Left lobe of liver (tissue), 2 donors: ENCODE measurements around the gene SYTL3. TPM values are rescaled to one million over a fixed set of nuclear protein-coding genes. Genes with fewer than 3 reads are reported as not detected.
"Not testable (repeated sequence)": the region's sequence is repeated elsewhere in the genome, so short reads cannot be mapped to it uniquely, and the experiment has no call there.

Source experiments
- ATAC-seq: fragments of 200-7000 bp; cut with Tn5 transposase; one replicate; pipeline ENCODE4 v1.9.1; 2020; ENCODE audit warnings: mild to moderate bottlenecking, moderate library complexity
- DNase-seq: peaks from one replicate; pipeline ENCODE4 v3.0.0-alpha.2; 2020; ENCODE audit warnings: low spot score
- total RNA-seq: library from RNA; stranded (reverse); gene quantifications from one replicate; pipeline ENCODE4 v1.2.1, GENCODE V29; 2021
- donor health status: DM: no; HTN: no; CAD: no; lungs with moderate emphysema.
- donor health status: DM: no; HTN: yes; CAD: no.

SYTL3 gene
- total RNA-seq, 1 donor from 2014 or later: 0.43 TPM

DNA sequence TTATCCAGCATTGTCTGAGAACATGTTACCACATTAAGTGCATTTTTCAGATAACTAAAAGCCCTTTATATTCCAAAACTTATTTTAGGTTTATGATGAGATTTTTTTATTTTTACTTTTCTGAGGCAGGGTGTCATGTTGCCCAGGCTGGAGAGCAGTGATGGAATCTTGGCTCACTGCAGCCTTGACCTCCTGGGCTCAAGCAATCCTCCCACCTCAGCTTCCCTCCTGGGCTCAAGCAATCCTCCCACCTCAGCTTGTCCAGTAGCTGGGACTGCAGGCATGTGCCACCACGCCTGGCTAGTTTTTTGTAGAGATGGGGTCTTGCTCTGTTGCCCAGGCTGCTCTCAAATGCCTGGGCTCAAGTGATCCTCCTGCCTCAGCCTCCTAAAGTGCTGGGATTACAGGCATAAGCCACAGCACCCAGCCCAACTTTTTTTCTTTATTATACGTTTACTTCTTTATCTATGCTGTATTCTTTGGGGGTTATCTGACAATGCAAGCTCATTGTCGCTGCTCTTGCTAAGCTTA is 11.5 kb upstream of the SYTL3 start:
- no peak for ATAC-seq
- no peak for DNase-seq

DNA sequence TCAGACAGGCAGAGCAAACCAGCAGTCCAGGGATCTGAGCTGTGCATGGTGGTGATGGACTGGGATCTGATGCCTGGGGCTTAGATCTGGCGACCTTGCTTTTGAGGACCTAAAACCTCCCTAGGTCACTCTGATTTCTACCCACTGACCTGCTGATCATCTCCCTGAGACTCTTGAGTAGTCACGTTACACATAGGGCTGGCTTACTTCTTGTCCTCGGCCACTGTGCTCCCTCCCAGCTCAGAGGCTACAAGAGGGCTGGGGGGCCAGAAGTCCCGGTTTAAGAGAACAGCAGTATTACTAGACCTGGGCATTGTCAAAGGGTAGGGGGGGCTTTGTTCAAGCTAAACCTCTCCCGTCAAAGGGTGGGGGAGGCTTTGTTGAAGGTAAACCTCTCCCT is 10.8 kb upstream of the SYTL3 start:
- no peak for ATAC-seq
- DNase-seq: no peak

DNA sequence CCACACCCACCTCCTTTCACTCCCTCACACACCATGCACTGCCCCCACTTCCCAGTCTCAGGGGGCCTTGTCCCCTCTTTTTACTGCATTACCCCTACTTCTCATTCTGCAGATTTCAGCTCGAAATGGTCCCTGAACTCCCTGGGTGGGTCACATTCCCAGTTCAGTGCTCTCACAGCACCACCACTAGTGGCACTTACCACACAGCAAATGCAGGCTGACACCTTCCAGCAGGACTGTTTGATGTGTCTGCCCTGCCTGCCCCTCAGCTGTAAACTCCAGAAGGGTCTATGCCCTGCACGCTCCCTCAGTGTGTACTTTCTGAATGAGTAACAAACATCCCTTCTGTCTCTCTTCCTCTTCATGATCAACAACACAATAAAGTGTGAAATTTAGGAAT is 9.3 kb upstream of the SYTL3 start:
- no peak for ATAC-seq
- no peak for DNase-seq

DNA sequence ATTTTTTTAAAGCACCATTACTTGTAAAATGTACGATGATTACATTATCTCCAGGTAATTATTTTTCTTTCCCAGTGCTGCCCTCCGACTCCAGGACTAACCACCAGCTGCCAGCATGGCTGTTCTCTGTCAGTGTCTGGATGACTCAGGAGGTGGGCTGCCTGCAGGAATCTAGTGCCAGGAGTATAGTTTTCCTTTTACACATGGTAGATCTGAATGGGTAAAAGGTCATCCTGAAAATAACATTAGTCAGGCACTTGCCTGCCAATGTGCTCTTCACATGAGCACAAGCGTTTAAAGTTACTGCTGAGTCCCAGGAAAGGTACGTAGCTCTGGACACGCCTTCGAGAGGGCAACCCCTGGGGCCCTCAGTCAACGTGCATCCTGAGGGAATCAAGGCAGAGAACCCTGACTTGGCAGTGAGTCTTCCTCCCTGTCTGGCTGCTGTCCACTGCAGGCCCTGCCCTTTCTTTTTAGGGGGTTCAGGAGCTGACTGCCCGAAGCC is 7.7 kb upstream of the SYTL3 start:
- no peak for ATAC-seq
- no peak for DNase-seq

DNA sequence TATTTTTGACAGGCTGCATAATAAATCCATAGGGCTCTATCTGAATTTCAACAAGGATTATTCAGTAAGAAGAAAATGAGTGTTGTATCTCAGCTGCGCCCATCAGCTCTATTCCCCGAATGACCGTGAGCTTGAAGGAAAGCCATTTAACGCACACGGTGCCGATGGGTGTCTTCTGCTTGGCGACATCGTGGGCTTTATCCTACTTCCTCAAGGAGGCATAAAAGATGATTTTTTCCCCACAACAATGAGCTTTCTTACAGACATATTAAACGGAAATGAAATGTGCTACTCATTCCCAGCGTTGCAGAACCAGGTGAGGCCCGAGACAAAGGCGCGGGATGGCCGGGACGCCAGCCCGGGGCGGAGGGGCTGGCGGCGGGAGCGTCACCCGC is 6.0 kb upstream of the SYTL3 start:
- DNase-seq: no peak
- no peak for ATAC-seq

DNA sequence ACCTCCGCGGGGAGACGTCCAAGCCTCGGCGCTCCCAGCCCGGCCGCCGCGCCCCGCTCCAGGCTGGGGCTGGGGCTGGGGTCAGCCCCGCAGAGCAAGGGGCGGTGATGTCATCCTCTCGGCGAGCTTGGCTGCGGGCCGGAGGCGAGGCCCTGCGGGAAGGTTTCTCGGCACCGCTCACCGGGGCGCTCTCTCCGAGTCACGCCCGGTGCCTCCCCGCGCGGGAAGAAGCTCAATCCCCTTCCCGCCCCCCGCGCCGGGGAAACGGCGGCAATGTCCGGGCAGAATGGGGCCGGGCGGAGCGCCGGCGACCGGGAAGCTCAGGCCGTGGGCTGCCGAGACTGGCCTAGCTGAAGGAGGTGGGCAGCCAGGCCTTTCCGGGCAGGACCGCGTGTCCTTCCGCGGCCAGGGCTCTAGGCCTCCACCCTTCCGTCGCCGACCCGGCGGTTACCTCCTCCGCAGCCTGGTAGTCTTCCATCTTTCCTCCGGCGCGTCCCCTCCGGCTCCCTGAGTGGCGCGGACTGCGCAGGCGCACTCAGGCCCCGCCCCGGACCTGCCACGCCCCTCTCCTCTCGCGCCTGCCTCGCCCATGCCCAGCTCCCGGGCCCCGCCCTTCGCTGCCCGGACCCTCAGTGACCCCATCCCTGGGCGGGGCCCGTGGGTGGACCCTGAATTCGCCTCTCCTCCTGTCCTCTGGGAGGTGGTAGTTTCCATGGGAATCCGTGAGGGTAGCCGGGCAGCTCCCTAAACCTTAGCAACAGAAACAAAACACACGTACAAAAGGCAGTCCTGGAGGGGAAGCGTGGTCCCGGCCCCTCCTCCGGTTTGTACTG is 5.4 kb upstream of the SYTL3 start, which contains the start of gene DYNLT1:
DYNLT1 (minus strand) TSS at position 513 of the 833 bp plus-strand sequence; CDS start at position 478, 35 bp downstream.
- peak; percentile 97 for ATAC-seq
- peak; percentile 96 for DNase-seq

DNA sequence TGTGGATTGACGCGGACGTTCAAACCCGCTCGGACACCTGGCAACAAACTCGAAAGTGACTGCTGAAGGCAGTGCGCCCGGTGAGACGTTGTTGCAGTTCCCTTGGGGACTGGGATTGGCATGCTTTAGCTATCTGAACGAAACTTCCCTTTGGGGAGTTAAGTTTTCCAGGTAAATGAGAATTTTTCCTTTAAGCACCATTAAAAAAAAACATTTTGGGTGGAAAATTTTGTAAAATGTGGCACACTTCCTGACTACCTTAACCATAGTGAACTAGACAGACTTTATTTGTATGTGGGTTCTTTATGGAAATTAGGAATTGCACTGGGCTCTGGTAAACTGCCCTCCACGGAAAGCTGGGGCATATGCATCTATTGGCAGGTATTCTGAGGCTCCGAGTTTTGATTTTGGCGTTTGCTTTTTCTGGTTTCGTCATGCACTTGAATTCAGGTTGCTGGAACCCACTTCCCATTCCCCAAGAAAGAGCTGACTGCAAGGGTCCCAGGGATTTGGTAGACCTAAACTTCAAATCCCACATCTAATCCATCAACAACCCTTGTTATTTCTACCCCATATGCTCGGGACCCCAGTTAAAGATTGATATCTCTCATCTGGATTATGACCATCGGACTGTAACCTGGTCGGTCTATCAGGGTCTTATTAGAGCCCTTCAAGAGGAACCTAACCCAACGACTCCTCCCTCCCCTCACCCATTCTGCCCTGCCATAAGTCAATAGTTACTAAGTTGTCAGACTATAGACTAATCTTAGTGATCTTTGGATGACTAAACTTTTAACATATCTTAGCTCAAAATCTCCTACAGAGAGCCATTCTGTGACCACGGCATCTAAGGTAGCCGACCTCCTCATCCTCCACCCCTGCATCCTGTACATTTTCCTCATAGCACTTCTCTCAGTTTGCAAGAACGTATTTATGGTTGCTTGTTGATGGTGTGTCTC is 4.5 kb upstream of the SYTL3 start:
- DNase-seq: peak; percentile 34
- ATAC-seq: no peak

DNA sequence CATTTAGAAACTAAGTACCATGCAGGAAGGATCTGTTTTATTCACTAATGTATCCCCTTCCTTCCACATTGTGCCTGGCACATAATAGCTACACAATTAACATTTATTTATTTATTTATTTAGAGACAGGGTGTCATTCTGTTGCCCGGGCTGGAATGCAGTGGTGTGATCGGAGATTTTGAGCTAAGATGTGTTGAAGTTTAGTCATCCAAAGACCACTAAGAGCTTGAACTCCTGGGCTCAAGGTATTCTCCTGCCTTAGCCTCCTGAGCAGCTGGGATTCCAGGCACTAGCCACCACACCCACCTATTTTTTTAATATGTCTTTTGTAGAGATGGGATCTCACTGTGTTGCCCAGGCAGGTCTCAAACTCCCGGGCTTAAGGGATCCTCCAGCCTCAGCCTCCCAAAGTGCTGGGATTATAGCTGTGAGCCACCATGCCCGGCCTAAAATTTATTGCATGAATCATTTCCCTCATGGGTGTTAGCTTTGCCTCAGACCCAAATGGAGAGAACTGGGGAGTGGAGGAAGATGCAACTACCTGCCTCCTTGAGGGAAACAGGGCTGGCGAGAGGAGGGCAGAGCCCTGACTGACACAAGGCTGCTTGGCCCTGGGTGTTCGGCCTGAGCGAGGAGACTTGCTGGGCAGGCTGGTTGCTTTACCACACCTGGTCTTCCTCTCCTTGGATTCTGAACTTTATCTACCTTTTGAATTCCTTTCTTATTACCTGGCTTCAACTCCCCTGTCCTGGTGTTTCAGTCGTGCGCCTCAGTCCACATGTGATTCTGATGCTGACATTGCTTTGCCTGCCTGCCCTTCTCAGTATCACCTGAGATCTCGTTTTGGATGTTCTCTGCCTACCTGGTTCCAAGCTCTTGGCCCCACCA is 3.6 kb upstream of the SYTL3 start:
- peak; percentile 39 for DNase-seq
- no peak for ATAC-seq

DNA sequence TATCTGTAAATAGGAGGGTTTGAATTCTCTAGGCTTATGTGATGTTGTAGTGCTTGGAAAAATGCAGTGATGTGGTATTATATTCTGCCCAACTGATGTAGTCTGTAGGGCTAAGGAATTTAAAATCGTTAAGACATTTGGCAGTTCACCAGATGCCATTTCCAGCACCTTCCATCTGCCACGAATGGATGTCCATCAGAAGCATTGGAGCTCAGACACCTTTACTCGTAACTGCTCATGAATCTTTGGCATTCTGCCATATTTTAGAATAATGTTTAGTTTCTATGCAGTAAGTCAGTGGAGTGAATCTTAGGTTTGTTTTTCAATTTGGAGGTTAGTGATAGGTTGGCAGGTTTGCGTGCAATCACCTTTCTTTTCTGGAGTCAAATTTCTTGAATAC is 2.4 kb upstream of the SYTL3 start:
- no peak for DNase-seq
- no peak for ATAC-seq

DNA sequence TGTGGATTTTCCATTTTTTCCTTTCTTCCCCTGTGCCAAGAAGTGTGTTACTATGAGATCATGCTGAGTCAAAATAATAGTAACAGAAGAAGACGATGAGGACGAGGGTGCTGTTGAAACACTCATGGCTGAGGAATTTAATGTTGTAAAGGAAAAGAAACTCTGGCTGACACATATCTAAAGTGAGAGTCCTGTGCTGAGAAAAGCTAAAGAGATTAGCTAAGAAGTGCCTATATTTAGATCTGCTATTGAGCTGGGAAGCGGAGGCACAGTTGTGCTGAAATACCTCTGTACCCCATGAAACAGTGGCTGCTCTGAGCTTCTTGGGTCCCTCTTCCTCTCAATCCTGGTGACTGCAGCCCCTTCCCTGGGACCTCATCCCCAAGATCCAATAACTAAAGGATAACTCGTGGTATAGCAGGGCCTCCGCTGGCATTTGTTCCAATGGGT is 1.1 kb upstream of the SYTL3 start:
- ATAC-seq (no peak), DNase-seq (peak; percentile 29)

DNA sequence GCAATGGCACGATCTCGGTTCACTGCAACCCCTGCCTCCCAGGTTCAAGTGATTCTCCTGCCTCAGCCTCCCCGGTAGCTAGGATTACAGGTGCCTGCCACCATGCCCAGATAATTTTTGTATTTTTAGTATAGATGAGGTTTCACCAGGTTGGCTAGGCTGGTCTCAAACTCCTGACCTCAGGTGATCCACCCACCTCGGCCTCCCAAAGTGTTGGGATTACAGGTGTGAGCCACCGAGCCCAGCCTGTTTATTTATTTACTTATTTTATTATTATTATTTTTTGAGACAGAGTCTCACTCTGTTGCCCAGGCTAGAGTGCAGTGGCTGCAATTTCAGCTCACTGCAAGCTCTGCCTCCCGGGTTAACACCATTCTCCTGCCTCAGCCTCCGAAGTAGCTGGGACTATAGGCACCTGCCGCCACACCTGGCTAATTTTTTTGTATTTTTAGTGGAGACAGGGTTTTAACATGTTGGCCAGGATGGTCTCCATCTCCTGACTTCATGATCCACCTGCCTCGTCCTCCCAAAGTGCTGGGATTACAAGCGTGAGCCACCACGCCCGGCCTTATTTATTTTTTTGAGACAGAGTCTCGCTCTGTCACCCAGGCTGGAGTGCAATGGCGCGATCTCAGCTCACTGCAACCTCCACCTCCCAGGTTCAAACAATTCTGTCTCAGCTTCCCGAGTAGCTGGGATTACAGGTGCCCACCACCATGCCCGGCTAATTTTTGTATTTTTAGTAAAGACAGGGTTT is 2.3 kb downstream of the SYTL3 start:
- not testable (repeated sequence) for ATAC-seq
- DNase-seq: peak; percentile 28

DNA sequence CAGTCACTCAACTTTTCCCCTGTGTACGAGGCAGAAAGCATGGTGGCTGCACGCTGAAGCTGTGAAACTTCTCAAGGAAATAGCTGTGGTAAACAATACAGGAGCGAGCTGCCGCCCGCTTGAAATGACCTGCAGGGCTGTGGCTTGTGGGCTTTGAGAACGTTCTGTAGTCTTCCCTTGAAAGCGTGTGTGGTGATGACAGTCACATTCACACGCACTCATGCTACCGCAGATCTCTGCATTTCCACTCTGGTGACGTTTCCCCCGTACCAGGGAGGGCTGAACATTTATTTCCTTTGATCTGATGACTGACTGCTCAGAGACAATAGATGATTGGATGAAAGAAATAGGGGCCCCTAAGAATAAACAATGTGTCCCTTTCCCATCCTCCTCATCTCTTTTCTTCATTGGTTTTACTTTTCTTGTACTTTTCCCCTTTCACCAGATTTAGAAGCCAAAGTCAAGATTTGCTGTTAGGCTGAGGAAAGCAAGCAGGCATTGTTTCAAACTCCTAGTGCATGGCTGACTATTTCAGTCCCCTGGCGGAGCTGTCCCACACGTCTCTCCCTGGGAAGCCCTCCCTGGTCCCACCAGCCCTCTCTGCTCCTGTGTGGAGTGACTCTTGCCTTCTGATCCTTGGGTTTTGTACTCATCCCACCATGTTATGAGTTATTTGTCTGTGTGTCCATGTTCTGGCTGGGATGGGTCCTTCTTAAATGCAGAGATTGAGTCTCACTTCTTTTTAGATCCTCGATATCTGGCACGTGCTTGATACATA is 3.9 kb downstream of the SYTL3 start:
- no peak for ATAC-seq
- DNase-seq: no peak

DNA sequence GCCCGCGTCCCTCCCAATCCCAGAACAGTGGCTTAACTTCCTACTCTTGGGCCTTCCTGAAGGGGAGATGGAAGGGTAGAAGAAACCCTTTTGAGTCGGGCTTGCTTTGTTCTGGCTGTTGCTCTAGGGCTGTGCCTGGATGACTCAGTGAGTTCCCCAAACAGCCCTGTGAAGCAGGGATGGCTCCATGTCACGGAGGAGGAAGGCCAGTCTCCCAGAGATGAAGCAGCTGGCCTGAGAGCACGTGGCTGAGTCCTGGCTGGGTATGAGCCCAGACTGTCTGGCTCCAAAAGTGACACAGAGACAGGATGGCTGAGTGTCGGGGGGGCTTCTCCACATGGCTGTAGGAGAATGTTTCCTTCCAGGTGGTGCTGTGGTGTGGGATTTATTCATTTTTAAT is 4.6 kb downstream of the SYTL3 start:
- peak; percentile 59 for DNase-seq
- ATAC-seq: peak; percentile 75

DNA sequence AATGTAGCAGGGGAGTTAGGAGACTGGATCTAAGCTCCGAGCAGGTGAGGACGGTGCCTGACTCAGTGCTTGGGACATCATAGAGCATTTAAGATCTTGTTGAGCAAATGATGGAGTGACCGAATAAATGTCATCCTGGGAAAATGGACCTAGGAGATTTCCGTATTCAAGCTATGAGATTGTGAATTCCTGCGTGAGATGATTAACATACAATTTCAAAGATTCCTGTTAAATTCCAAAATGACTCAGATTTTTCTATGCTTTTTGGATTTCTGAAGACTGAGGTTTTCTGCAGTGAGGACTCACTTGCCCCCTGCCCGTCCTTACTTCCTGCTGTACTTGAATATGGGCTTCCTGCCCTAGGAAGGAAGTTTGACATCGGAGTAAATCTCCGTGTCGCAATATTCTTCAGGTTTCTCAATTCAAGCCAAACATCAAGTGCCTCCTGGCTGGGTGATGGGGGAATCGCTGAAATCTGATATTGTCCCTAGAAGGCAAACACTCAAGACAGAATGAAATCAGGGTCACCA is 5.2 kb downstream of the SYTL3 start:
- ATAC-seq (peak; percentile 39), DNase-seq (no peak)

DNA sequence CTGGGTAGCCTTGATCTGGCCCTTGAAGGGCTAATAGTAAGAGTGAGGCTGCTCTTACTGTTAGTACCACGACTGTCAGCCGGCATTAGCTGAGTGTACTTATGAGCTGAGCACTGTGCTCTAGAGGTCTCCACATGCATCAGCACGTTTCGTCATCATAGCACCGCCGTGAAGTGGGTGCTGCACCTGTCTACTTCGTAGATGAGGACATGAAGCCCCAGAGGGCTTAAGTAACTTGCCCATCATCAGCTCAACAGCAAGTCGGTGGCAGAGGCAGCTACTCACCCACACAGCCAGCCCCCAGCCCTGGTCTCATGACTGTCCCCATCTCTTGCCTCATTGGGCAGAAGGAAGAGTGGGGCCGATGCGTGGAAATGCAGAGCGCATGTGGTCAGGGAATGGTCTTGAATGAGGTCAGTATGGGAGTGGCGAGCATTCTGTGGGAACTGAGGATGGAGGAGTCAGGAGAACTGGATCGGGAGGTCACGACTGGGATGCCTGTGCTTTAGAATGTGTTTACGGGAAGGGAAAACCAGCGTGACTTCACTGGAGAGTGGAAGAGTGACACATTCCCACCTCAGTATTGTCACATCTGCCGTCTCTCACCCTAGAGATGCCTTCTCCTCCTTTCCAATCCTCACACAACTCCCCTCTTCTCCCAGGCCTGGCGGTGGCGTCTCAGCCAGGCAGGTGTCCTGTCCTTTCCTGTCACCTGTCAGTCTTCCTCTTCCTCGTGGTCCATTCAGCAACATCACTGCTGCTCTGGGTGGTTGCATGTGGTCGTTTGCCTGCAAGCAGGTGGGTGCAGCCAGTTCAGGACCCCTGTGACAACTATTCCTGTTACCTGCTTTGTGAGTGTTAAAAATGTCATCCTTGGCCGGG is 6.0 kb downstream of the SYTL3 start:
- DNase-seq: no peak

DNA sequence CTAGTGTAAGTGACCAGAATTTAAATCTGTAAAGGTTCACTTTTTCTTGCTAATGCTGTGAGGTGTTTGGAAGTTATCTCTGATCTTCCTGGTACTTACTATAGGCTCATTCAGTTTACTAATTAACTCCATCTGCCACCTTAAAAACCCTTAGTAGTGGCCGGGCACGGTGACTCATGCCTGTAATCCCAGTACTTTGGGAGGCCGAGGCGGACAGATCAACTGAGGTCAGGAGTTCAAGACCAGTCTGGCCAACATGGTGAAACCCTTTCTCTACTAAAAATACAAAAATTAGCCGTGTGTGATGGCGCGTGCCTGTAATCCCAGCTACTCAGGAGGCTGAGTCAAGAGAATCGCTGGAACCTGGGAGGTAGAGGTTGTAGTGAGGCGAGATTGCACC is 7.1 kb downstream of the SYTL3 start:
- not testable (repeated sequence) for ATAC-seq
- peak; percentile 14 for DNase-seq

More for the DNA sequence above, 6.0 kb downstream of the SYTL3 start:
- ATAC-seq: no peak

DNA sequence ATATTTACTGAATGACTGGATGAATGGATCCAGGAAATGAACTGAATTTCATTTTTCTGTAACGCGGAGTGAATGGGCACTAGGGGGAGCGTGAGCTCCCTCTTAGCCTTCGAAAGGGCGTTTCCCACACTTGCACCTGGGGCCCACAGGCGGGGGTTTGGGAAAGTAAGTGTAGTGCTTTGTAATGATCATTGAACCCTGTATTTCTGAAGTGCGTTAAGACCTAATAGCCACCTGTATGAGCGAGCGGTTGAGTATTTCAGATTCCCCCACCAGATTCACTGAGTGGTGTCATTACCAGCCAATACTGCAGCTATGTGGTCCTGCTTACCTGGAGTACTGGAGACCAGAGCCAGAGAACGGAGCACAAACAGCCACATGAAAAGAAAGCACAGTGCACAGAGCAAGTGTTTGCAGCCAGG is 10.5 kb downstream of the SYTL3 start:
- DNase-seq (peak; percentile 48), ATAC-seq (peak; percentile 91)
